Islet precursor cell (in vitro differentiated cells): ENCODE data around the gene RFXANK.
A peak's percentile ranks its signal among the peaks of the same experiment; 100 is the strongest.
"Not testable (repeated sequence)": the region's sequence is repeated elsewhere in the genome, so short reads cannot be mapped to it uniquely, and the experiment has no call there.

Experiments used
- DNase-seq: peaks from one replicate; pipeline ENCODE4 v3.0.0-alpha.2; 2018

Gene RFXANK

GRCh38 chr19:19170053-19170872, 21.8 kb upstream of the RFXANK start, which contains the start of gene MEF2B:
Gene MEF2B (minus strand): TSS chr19:19170263. CDS start chr19:19150735, 19,528 bp downstream.
- peak; percentile 92 for DNase-seq

- no peak for DNase-seq
Observed at GRCh38 chr19:19170873-19171672, 21.0 kb upstream of the RFXANK start.

GRCh38 chr19:19171821-19172532, 20.1 kb upstream of the RFXANK start:
- DNase-seq: no peak

- not testable (repeated sequence) for DNase-seq
Observed at GRCh38 chr19:19173243-19173642, 18.8 kb upstream of the RFXANK start.

- no peak for DNase-seq
Observed at GRCh38 chr19:19176950-19177349, 15.1 kb upstream of the RFXANK start.

- DNase-seq: no peak
Observed at GRCh38 chr19:19179548-19180441, 12.3 kb upstream of the RFXANK start.

- DNase-seq: no peak
Observed at GRCh38 chr19:19181488-19181998, 10.5 kb upstream of the RFXANK start.

- DNase-seq: peak; percentile 85
Observed at GRCh38 chr19:19185853-19186740, 6.0 kb upstream of the RFXANK start.

GRCh38 chr19:19186742-19187141, 5.3 kb upstream of the RFXANK start:
- no peak for DNase-seq

GRCh38 chr19:19191768-19192077, 335 bp upstream of the RFXANK start:
- DNase-seq: no peak

- DNase-seq: no peak
Observed at GRCh38 chr19:19192910-19193423, 909 bp downstream of the RFXANK start.

- DNase-seq: no peak
Observed at GRCh38 chr19:19193926-19194325, 1.9 kb downstream of the RFXANK start.

GRCh38 chr19:19201697-19202630, 9.9 kb downstream of the RFXANK start:
- DNase-seq: no peak

GRCh38 chr19:19202707-19203011, 10.6 kb downstream of the RFXANK start:
- DNase-seq: no peak

GRCh38 chr19:19203012-19203856, 11.2 kb downstream of the RFXANK start, which contains the start of gene NR2C2AP:
Gene NR2C2AP (minus strand): TSS chr19:19203414. CDS start chr19:19203060, 354 bp downstream.
- DNase-seq: peak; percentile 92

- no peak for DNase-seq
Observed at GRCh38 chr19:19204181-19204580, 12.1 kb downstream of the RFXANK start.

GRCh38 chr19:19205416-19206410, 13.7 kb downstream of the RFXANK start:
- DNase-seq: no peak
